Astrocyte (in vitro differentiated cells and primary cell): ENCODE data around the gene NRSN1.

Experiments
- EZH2 ChIP-seq: IDR thresholded peaks from 2 replicates; pipeline ENCODE4 v1.6.1; 2012; ENCODE audit warnings: mild to moderate bottlenecking, low read length, inconsistent platforms; ENCODE audit not compliant: insufficient read depth
- TF ChIP-seq, protein P1 (sequence below): IDR thresholded peaks from 2 replicates; pipeline ENCODE4 v1.5.1; 2011; ENCODE audit warnings: low read depth, mild to moderate bottlenecking, inconsistent platforms, low read length, moderate library complexity; ENCODE audit not compliant: insufficient read depth

DNA sequence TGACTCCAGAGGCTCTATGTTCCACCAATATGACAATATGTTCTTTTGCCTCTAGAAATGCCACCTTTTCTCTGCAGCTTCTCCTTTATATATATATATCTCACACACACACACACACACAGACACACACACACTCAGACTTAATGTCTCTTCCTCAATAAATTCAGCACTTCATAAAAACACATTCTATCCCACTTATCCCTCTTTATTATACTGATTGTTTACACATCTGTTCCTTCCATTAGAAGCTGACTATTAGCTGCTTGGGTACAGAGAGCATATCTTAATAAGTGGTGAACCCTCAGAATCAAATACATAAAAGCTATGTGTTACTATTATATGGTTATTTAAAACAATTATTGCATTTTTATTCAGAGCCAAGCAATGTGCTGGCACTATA is 23.3 kb downstream of the NRSN1 start:
- TF ChIP-seq, protein P1, sequence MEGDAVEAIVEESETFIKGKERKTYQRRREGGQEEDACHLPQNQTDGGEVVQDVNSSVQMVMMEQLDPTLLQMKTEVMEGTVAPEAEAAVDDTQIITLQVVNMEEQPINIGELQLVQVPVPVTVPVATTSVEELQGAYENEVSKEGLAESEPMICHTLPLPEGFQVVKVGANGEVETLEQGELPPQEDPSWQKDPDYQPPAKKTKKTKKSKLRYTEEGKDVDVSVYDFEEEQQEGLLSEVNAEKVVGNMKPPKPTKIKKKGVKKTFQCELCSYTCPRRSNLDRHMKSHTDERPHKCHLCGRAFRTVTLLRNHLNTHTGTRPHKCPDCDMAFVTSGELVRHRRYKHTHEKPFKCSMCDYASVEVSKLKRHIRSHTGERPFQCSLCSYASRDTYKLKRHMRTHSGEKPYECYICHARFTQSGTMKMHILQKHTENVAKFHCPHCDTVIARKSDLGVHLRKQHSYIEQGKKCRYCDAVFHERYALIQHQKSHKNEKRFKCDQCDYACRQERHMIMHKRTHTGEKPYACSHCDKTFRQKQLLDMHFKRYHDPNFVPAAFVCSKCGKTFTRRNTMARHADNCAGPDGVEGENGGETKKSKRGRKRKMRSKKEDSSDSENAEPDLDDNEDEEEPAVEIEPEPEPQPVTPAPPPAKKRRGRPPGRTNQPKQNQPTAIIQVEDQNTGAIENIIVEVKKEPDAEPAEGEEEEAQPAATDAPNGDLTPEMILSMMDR = no peak
- TF ChIP-seq EZH2 = no peak
